T-helper 2 cell treated with Interferon-gamma antibody and Interleukin-4, amounts not matched to agents 100 ng/mL and 5 ng/mL, for 36 hours (primary cell): ENCODE data around the gene BTBD9. TPM values are rescaled to one million over a fixed set of nuclear protein-coding genes. Genes with fewer than 3 reads are reported as not detected.

Experiments
- intact Hi-C: fragments of 100-400 bp; cut with micrococcal nuclease; formaldehyde crosslinking; loops from one replicate; pipeline ENCODE4 v1.15.1; 2023
- total RNA-seq: library from RNA; stranded (reverse); gene quantifications from 2 replicates; pipeline ENCODE4 v1.2.3, GENCODE V29; 2022

BTBD9 gene
- total RNA-seq, 1 donor from 2014 or later: 18.8 TPM

- intact Hi-C loops: no loop called here
These were observed 426.5 kb downstream of the BTBD9 start for GRCh38 chr6:38213251-38213658.

GRCh38 chr6:38212579-38212978 lies 427.1 kb downstream of the BTBD9 start:
- intact Hi-C loops: no loop called here

- intact Hi-C loops: no loop called here
These were observed 427.6 kb downstream of the BTBD9 start for GRCh38 chr6:38212116-38212515.

GRCh38 chr6:38209371-38210260 lies 430.1 kb downstream of the BTBD9 start:
- intact Hi-C loops: no loop called here

GRCh38 chr6:38208028-38208427 lies 431.7 kb downstream of the BTBD9 start:
- intact Hi-C loops: no loop called here

- intact Hi-C loops: no loop called here
These were observed 432.4 kb downstream of the BTBD9 start for GRCh38 chr6:38207375-38207774.

GRCh38 chr6:38198219-38198618 lies 441.5 kb downstream of the BTBD9 start:
- intact Hi-C loops: no loop called here

GRCh38 chr6:38195113-38195635 lies 444.6 kb downstream of the BTBD9 start:
- intact Hi-C loops: no loop called here

GRCh38 chr6:38194589-38194988 lies 445.1 kb downstream of the BTBD9 start:
- intact Hi-C loops: no loop called here

- intact Hi-C loops: no loop called here
These were observed 445.5 kb downstream of the BTBD9 start for GRCh38 chr6:38194282-38194572.

- intact Hi-C loops: no loop called here
These were observed 446.0 kb downstream of the BTBD9 start for GRCh38 chr6:38193481-38194281.

GRCh38 chr6:38193051-38193450 lies 446.7 kb downstream of the BTBD9 start:
- intact Hi-C loops: no loop called here

- intact Hi-C loops: no loop called here
These were observed 447.2 kb downstream of the BTBD9 start for GRCh38 chr6:38192487-38192886.

GRCh38 chr6:38192011-38192410 lies 447.7 kb downstream of the BTBD9 start:
- intact Hi-C loops: no loop called here

GRCh38 chr6:38191418-38191817 lies 448.3 kb downstream of the BTBD9 start:
- intact Hi-C loops: no loop called here

- intact Hi-C loops: no loop called here
These were observed 450.9 kb downstream of the BTBD9 start for GRCh38 chr6:38188677-38189335.

GRCh38 chr6:38187811-38188590 lies 451.7 kb downstream of the BTBD9 start:
- intact Hi-C loops: no loop called here

GRCh38 chr6:38187325-38187724 lies 452.4 kb downstream of the BTBD9 start:
- intact Hi-C loops: no loop called here

GRCh38 chr6:38185752-38186151 lies 454.0 kb downstream of the BTBD9 start:
- intact Hi-C loops: no loop called here

- intact Hi-C loops: no loop called here
These were observed 454.5 kb downstream of the BTBD9 start for GRCh38 chr6:38185244-38185643.

GRCh38 chr6:38184585-38185080 lies 455.1 kb downstream of the BTBD9 start:
- intact Hi-C loops: no loop called here
